ENCODE measurements around the gene NEDD9.

GRCh38 chr6:11236076-11236750, 3.7 kb upstream of the NEDD9 start:
- TF ChIP-seq CTCF (IDR thresholded peaks at IDR 0.05; ENCODE audit: low read depth, low read length, missing input control), result no peak
- no peak for TF ChIP-seq REST (IDR thresholded peaks at IDR 0.05)

All from liver (tissue), 2 donors.